Cardiac muscle cell (in vitro differentiated cells and primary cell): ENCODE measurements around the gene CD300H. TPM values are rescaled to one million over a fixed set of nuclear protein-coding genes. Genes with fewer than 3 reads are reported as not detected.
"Not testable (repeated sequence)": the region's sequence is repeated elsewhere in the genome, so short reads cannot be mapped to it uniquely, and the experiment has no call there.

Source experiments
- DNase-seq, 2 donors: peaks; one replicate each; pipeline versions ENCODE4 v3.0.0 to v3.0.0-alpha.2; 2010 to 2017; ENCODE audit warnings: low read depth in 1 of 2, low spot score in 1 of 2
- H3K27ac ChIP-seq: fragments of 200-600 bp; sonication (generic); 2 replicates; pipeline ENCODE4 v1.5.1; 2016
- H3K27me3 ChIP-seq: fragments of 200-600 bp; sonication (generic); 2 replicates; pipeline ENCODE4 v1.6.0; 2016; ENCODE audit warnings: control low read depth
- H3K36me3 ChIP-seq: fragments of 200-600 bp; sonication (generic); 2 replicates; pipeline ENCODE4 v1.5.1; 2016; ENCODE audit warnings: control low read depth
- H3K4me1 ChIP-seq: fragments of 200-600 bp; sonication (generic); 2 replicates; pipeline ENCODE4 v1.8.1; 2017; ENCODE audit warnings: low read depth, mild to moderate bottlenecking, mixed run types
- H3K4me3 ChIP-seq: fragments of 200-600 bp; sonication (generic); 2 replicates; pipeline ENCODE4 v1.5.1; 2016; ENCODE audit warnings: mild to moderate bottlenecking
- H3K9me3 ChIP-seq: fragments of 200-600 bp; sonication (generic); 2 replicates; pipeline ENCODE4 v1.5.1; 2017; ENCODE audit warnings: low read depth, mild to moderate bottlenecking, control low read depth
- CTCF ChIP-seq: IDR thresholded peaks from 2 replicates; pipeline ENCODE4 v1.5.1; 2012; ENCODE audit warnings: low read depth, mild to moderate bottlenecking, low read length
- polyA plus RNA-seq: library from polyadenylated mRNA; unstranded; fragments of >200 nt; fragmentation: Nextera tagmentation; extraction: Ambion mirVana; gene quantifications from 2 replicates; pipeline ENCODE4 v1.2.1, GENCODE V29; 2016
- total RNA-seq: library from RNA; depleted of rRNA; stranded (reverse); fragments of >200 nt; gene quantifications from 2 replicates; pipeline ENCODE4 v1.2.3, GENCODE V29; 2016

Gene CD300H
- total and polyA plus RNA-seq, 2 experiments from 2014 or later = not detected

- Histone ChIP-seq H3K27me3 (no peaks in the 10 kb centered on the region), H3K36me3 (no peaks in the 10 kb centered on the region), H3K9me3 (no peaks in the 10 kb centered on the region), H3K27ac (no peak overlapping the region), H3K4me3 (no peak overlapping the region), H3K4me1 (no peaks in the 10 kb centered on the region)
- TF ChIP-seq CTCF = no peak
- no peak for DNase-seq
These were observed 4.0 kb downstream of the CD300H start for GRCh38 chr17:74563358-74563757.

GRCh38 chr17:74561586-74561985 is 5.7 kb downstream of the CD300H start:
- H3K27me3 ChIP-seq = no peaks in the 10 kb centered on the region

GRCh38 chr17:74558882-74559519 is 8.3 kb downstream of the CD300H start:
- Histone ChIP-seq H3K9me3 (no peaks in the 10 kb centered on the region), H3K27ac (no peak overlapping the region), H3K4me1 (no peaks in the 10 kb centered on the region), H3K36me3 (no peaks in the 10 kb centered on the region), H3K27me3 (no peaks in the 10 kb centered on the region), H3K4me3 (no peak overlapping the region)
- no peak for TF ChIP-seq CTCF
- no peak for DNase-seq

More at GRCh38 chr17:74561586-74561985, 5.7 kb downstream of the CD300H start:
- no peak overlapping the region for H3K4me3 ChIP-seq
- DNase-seq = no peak
- H3K4me1 ChIP-seq = no peaks in the 10 kb centered on the region
- no peak for TF ChIP-seq CTCF
- H3K9me3 ChIP-seq = no peaks in the 10 kb centered on the region
- H3K36me3 ChIP-seq = no peaks in the 10 kb centered on the region
- no peak overlapping the region for H3K27ac ChIP-seq

- not testable (repeated sequence) for H3K4me1 ChIP-seq, H3K27me3 ChIP-seq, H3K9me3 ChIP-seq, DNase-seq, H3K27ac ChIP-seq, H3K4me3 ChIP-seq, H3K36me3 ChIP-seq
These were observed 8.9 kb downstream of the CD300H start for GRCh38 chr17:74558402-74558801.

- Histone ChIP-seq H3K4me3 (no peak overlapping the region), H3K9me3 (no peaks in the 10 kb centered on the region), H3K36me3 (no peaks in the 10 kb centered on the region), H3K27ac (no peak overlapping the region), H3K4me1 (no peaks in the 10 kb centered on the region), H3K27me3 (no peaks in the 10 kb centered on the region)
- no peak for TF ChIP-seq CTCF
- no peak for DNase-seq
These were observed 11.8 kb downstream of the CD300H start for GRCh38 chr17:74555427-74555940.

GRCh38 chr17:74554909-74555308 is 12.4 kb downstream of the CD300H start:
- no peak overlapping the region for H3K4me3 ChIP-seq
- no peaks in the 10 kb centered on the region for H3K9me3 ChIP-seq
- no peaks in the 10 kb centered on the region for H3K4me1 ChIP-seq
- no peak for TF ChIP-seq CTCF
- no peak for DNase-seq
- no peak overlapping the region for H3K27ac ChIP-seq
- no peaks in the 10 kb centered on the region for H3K27me3 ChIP-seq
- no peaks in the 10 kb centered on the region for H3K36me3 ChIP-seq
